Neutrophil (primary cell): ENCODE data around the gene RNF4.
"Not testable (repeated sequence)": the region's sequence is repeated elsewhere in the genome, so short reads cannot be mapped to it uniquely, and the experiment has no call there.

ENCODE experiments used
- H3K27ac ChIP-seq: fragments of 200-600 bp; sonication (generic); 2 replicates; pipeline ENCODE4 v1.5.1; 2016; ENCODE audit warnings: mild to moderate bottlenecking, moderate library complexity
- H3K27me3 ChIP-seq: fragments of 200-600 bp; sonication (generic); 2 replicates; pipeline ENCODE4 v1.6.0; 2016; ENCODE audit warnings: mild to moderate bottlenecking
- H3K36me3 ChIP-seq: fragments of 200-600 bp; sonication (generic); 2 replicates; pipeline ENCODE4 v1.5.1; 2017
- H3K4me1 ChIP-seq, 2 experiments: fragments of 200-600 bp in 1 of 2; sonication (generic) in 1 of 2; 1 replicate in 1 of 2; 2 replicates in 1 of 2; pipeline versions ENCODE4 v1.5.1 to v1.6.1; 2013 to 2016; ENCODE audit warnings: low read depth in 1 of 2, low read length in 1 of 2, mild to moderate bottlenecking in 1 of 2, moderate library complexity in 1 of 2; ENCODE audit not compliant: control insufficient read depth in 1 of 2, insufficient read depth in 1 of 2
- H3K4me3 ChIP-seq, 2 experiments: fragments of 200-600 bp in 1 of 2; sonication (generic) in 1 of 2; 1 replicate in 1 of 2; 2 replicates in 1 of 2; pipeline ENCODE4 v1.5.1; 2013 to 2016; ENCODE audit warnings: low read depth in 1 of 2, low read length in 1 of 2, mild to moderate bottlenecking in 1 of 2, moderate library complexity in 1 of 2
- H3K9me3 ChIP-seq: fragments of 200-600 bp; sonication (generic); 2 replicates; pipeline ENCODE4 v1.5.1; 2016
- CTCF ChIP-seq: fragments of 200-600 bp; sonication (generic); IDR thresholded peaks from 2 replicates; pipeline ENCODE4 v1.5.1; 2016; ENCODE audit warnings: antibody characterized with exemption

RNF4 gene

DNA sequence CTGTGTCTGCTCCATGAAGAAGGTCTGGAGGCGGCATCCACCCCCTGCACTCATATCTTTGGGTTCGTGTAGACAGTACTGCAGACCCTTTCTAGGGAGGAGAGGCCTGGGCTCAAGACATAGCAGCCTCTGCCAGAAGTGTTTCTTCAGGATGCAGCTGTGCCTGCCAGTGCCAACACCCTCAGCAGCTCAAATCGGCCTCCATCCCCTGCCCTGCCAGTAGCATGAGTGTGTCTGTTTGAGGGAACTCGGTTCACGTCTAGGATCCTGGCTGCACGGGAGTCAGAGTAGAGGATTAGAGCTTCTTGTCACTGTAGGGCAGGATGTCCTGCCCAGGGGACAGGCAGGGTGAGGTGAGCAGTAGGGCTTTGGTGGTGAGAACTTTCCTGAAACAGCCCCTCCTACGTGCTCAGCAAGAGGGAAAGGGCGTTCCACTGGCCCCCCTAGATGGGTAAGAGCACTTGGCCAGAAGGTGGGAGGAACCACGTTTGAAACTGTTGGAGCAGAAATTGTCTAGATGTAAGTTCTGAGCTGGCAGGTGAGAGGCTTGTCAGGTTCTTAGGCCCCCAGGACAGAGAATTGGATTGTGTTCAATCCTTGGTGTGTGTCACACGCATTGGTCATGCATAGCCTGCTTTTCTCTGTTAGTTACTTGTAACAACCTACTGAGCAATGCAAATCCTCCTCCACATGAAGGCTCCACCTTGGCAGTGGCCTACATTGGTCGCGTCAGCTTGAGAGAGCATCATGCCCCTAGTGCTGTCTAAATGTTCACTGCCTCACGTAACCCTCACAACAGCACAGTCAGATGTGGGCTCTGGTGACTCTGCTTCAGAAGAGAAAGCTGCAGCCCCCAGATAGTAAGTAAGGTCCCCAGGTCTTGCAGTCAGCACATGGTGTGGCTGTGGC lies 41.7 kb downstream of the RNF4 start:
- H3K4me3 ChIP-seq, result no peak overlapping the region
- H3K4me1 ChIP-seq, result no peaks in the 10 kb centered on the region
- H3K9me3 ChIP-seq, result no peaks in the 10 kb centered on the region
- peaks cover 82% of the 10 kb centered on the region for H3K36me3 ChIP-seq
- no peaks in the 10 kb centered on the region for H3K27me3 ChIP-seq
- no peak for TF ChIP-seq CTCF
- H3K27ac ChIP-seq, result no peak overlapping the region

DNA sequence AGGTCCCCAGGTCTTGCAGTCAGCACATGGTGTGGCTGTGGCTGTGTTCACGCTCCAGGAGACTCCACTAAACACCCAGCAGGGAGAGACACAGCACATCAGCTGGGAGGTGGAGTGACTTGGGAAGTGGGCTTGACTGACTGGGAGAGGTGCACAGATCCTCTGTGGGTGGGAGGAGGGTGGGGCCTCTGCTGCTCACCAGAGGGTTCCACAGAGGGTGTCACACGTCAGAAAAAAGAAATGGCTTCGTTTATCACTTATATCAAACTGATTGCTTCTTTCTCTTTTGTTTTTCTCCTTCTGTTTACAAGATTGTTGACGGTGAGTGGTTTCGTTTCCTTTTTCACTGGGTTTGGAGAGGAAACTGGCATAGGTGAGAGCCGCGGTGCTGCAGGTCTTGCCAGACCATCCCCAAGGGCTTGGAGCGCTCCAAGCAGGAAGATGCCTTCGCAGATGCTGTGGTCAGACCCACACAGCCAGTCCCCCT lies 42.8 kb downstream of the RNF4 start:
- Histone ChIP-seq H3K4me3 (no peak overlapping the region), H3K27ac (no peak overlapping the region), H3K9me3 (no peaks in the 10 kb centered on the region), H3K36me3 (peaks cover 88% of the 10 kb centered on the region), H3K4me1 (no peaks in the 10 kb centered on the region), H3K27me3 (no peaks in the 10 kb centered on the region)
- TF ChIP-seq CTCF, result no peak

DNA sequence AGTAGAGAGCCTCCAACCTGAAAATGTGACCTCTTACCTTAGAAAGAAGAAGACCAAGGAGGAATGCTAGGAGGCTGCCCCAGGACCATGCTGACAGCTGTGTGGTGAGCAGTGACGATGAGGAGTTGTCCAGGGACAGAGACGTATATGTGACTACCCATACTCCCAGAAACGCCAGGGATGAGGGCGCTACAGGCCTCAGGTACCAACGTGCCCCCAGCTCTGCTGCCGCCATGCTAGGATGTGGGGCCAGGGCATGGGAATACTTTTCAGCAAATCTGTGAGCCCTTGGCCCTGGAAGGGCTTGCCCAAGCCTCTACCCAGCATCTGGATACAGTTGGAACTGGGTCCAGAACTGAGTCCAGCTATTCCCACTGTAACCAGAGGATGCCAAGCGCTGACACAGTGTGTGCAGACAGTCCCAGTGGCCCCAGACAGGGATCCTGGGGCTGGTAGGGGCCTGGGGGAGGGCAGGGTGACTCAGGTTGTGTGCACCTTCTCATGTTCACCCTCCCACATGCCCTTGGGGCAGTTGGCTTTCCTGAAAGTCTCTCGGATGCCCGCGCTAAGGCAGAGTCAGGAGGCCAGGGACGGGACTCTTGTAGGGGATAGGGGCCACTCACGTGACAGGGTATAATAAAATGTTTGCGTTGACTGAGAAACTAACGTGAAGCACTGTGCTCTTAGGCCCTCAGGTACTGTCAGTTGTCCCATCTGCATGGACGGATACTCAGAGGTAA lies 43.7 kb downstream of the RNF4 start:
- no peak overlapping the region for H3K27ac ChIP-seq
- no peak overlapping the region for H3K4me3 ChIP-seq
- no peak for TF ChIP-seq CTCF
- H3K36me3 ChIP-seq, result peaks cover 81% of the 10 kb centered on the region
- H3K27me3 ChIP-seq, result no peaks in the 10 kb centered on the region
- no peaks in the 10 kb centered on the region for H3K4me1 ChIP-seq
- H3K9me3 ChIP-seq, result no peaks in the 10 kb centered on the region

- not testable (repeated sequence) for H3K4me1 ChIP-seq, H3K27me3 ChIP-seq, H3K4me3 ChIP-seq, H3K9me3 ChIP-seq, H3K27ac ChIP-seq
- peaks cover 69% of the 10 kb centered on the region for H3K36me3 ChIP-seq
These were observed 45.3 kb downstream of the RNF4 start for GRCh38 chr4:2514193-2514592.

DNA sequence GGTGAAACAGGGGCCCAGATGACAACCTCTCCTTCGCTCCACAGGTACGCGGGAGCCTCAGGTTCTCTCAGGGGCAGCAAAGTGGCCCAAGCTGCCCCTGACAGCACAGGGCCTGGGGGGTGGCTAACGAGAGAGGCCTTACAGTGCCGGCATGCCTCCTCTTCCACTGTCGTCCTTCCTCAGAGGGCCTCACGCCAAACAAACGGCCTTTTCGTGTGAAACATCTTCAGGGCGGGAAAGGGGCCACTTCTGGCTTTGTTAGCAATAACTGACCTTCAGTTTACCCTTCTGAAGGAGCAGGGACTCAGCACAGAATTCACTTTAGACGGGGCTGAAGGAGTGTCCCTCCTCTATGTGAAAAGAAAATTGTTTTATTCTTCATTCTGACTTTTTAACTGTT lies 46.0 kb downstream of the RNF4 start:
- H3K27ac ChIP-seq, H3K9me3 ChIP-seq, H3K27me3 ChIP-seq, H3K4me1 ChIP-seq, H3K4me3 ChIP-seq: not testable (repeated sequence)
- H3K36me3 ChIP-seq, result peaks cover 61% of the 10 kb centered on the region

DNA sequence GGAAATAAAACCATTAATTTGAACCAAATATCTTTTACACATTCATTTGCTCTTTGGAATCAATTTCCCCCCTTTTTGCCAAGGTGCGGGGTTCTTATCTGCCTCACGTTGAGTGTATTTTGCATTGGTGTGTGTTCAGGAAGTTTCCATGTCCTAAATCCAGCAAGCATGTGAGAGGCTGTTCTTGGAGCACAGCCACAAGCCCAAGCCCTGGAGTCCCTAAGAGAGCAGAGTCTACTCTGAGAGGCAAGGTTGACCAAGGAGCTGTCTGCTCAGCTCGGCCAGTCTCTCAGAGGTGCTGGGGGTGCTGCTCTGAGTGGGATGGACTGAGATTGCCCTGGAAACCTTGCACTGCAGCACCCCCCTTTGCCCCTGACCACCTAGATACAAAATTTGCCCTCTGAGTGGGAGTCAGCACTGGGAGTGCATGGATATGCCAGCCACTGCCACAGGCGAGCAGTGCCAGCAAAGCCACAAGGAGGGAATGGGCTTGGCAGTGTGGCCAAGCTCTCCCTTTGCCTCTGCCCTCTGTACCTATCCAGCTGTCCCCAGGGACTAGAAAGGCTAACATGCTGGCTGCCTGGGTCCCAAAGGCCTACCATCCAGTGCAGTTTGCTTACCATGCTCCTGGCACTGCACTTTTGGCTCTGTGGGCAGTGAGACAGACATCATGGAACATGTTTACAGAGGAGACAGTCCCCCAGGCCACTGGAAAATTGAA lies 47.1 kb downstream of the RNF4 start:
- Histone ChIP-seq H3K4me1 (no peaks in the 10 kb centered on the region), H3K27ac (no peak overlapping the region), H3K36me3 (peaks cover 51% of the 10 kb centered on the region)

More for the DNA sequence above, 47.1 kb downstream of the RNF4 start:
- TF ChIP-seq CTCF, result no peak
- H3K4me3 ChIP-seq, result no peak overlapping the region
- H3K9me3 ChIP-seq, result no peaks in the 10 kb centered on the region
- no peaks in the 10 kb centered on the region for H3K27me3 ChIP-seq
